Endothelial cell of umbilical vein (primary cell): ENCODE results near the gene SLAMF1. TPM values are rescaled to one million over a fixed set of nuclear protein-coding genes. Genes with fewer than 3 reads are reported as not detected.

ENCODE experiments used
- BruUV-seq: library from RNA; stranded (reverse); fragments of 400-500 nt; replicated peaks from 2 replicates; lab custom pipeline; 2021; lab: Mats Ljungman, UMichigan
- CTCF ChIA-PET: fragments of 300-600, 350-600 bp; sonication (Branson Sonifier 250); formaldehyde crosslinking; loops from one replicate; lab custom pipeline; 2021; ENCODE audit warnings: antibody characterized with exemption, inconsistent platforms; lab: Charles Lee
- POLR2A ChIA-PET: fragments of 300-600, 350-600 bp; sonication (Branson Sonifier 250); formaldehyde crosslinking; loops from one replicate; lab custom pipeline; 2021; ENCODE audit warnings: antibody characterized with exemption, inconsistent platforms; lab: Charles Lee
- DNase-seq: peaks from one replicate; pipeline ENCODE4 v3.0.0-alpha.2; 2011; ENCODE audit warnings: low read depth, low spot score
- FAIRE-seq: peaks from 2 replicates; lab custom pipeline; 2011; peaks lifted over from hg19 to GRCh38; lab: Jason Lieb, UNC
- H2AFZ ChIP-seq: 2 replicates; pipeline ENCODE4 v1.6.0; 2012; ENCODE audit warnings: low read depth, low read length, control low read depth, inconsistent platforms
- H3K27ac ChIP-seq: 2 replicates; pipeline ENCODE4 v1.5.1; 2011; ENCODE audit warnings: low read depth, mild to moderate bottlenecking, control low read depth, low read length, moderate library complexity; ENCODE audit not compliant: insufficient read depth
- H3K27me3 ChIP-seq, 2 experiments: 2 replicates each; pipeline versions ENCODE4 v1.6.0 to v1.6.1; 2011; ENCODE audit warnings: low read length in 2 of 2, mixed read lengths in 1 of 2; ENCODE audit not compliant: control insufficient read depth in 2 of 2, insufficient read depth in 2 of 2
- H3K36me3 ChIP-seq, 2 experiments: 2 replicates in 1 of 2; 3 replicates in 1 of 2; pipeline ENCODE4 v1.5.1; 2011; ENCODE audit warnings: low read length in 2 of 2, mild to moderate bottlenecking in 1 of 2, moderate library complexity in 1 of 2; ENCODE audit not compliant: control insufficient read depth in 2 of 2, insufficient read depth in 2 of 2; ENCODE audit errors: extremely low read depth in 1 of 2
- H3K4me1 ChIP-seq: 3 replicates; pipeline ENCODE4 v1.5.1; 2011; ENCODE audit warnings: mild to moderate bottlenecking, low read length; ENCODE audit not compliant: control insufficient read depth, insufficient read depth; ENCODE audit errors: extremely low read depth
- H3K4me2 ChIP-seq: 2 replicates; pipeline ENCODE4 v1.6.1; 2011; ENCODE audit warnings: low read length, control low read depth, mixed read lengths; ENCODE audit not compliant: insufficient read depth
- H3K4me3 ChIP-seq, 3 experiments: fragments of 200-600 bp in 1 of 3; sonication (generic), shearing (Covaris generic) in 1 of 3; replicated peaks in 1 of 3; 2 replicates each; pipeline ENCODE4 v1.5.1; 2011 to 2016; ENCODE audit warnings: control low read depth in 3 of 3, low read length in 3 of 3, mild to moderate bottlenecking in 2 of 3, inconsistent platforms in 1 of 3, low read depth in 1 of 3, moderate library complexity in 1 of 3; ENCODE audit not compliant: insufficient read depth in 1 of 3
- H3K79me2 ChIP-seq: 2 replicates; pipeline ENCODE4 v1.6.0; 2012; ENCODE audit warnings: low read length, inconsistent platforms; ENCODE audit not compliant: control insufficient read depth, insufficient read depth
- H3K9ac ChIP-seq: replicated peaks from 2 replicates; pipeline ENCODE3; 2011; ENCODE audit warnings: low read length, control low read depth; ENCODE audit not compliant: insufficient read depth; ENCODE audit errors: extremely low read depth
- H3K9me1 ChIP-seq: replicated peaks from 3 replicates; pipeline ENCODE4 v1.6.0; 2011; ENCODE audit warnings: mild to moderate bottlenecking, low read length; ENCODE audit not compliant: control insufficient read depth, insufficient read depth; ENCODE audit errors: extremely low read depth
- H3K9me3 ChIP-seq: replicated peaks from 2 replicates; pipeline ENCODE4 v1.5.1; 2012; ENCODE audit warnings: low read length, inconsistent platforms; ENCODE audit not compliant: control insufficient read depth, insufficient read depth
- H4K20me1 ChIP-seq: replicated peaks from 2 replicates; pipeline ENCODE3; 2011; ENCODE audit warnings: mild to moderate bottlenecking, low read length; ENCODE audit not compliant: control insufficient read depth, insufficient read depth; ENCODE audit errors: extremely low read depth
- CTCF ChIP-seq, 2 donors: IDR thresholded peaks; 1 replicate in 1 of 2; 2 replicates in 1 of 2; pipeline ENCODE4 v1.5.1; 2011; ENCODE audit warnings: low read length in 2 of 2, mild to moderate bottlenecking in 2 of 2, moderate library complexity in 2 of 2, control low read depth in 1 of 2, inconsistent platforms in 1 of 2, low read depth in 1 of 2; ENCODE audit not compliant: insufficient read depth in 1 of 2; ENCODE audit errors: extremely low read depth in 1 of 2
- EZH2 ChIP-seq: IDR thresholded peaks from 2 replicates; pipeline ENCODE4 v1.6.1; 2012; ENCODE audit warnings: borderline replicate concordance, low read depth, mild to moderate bottlenecking, moderate library complexity, low read length, inconsistent platforms; ENCODE audit not compliant: severe bottlenecking
- FOS ChIP-seq: IDR thresholded peaks from 2 replicates; pipeline ENCODE4 v1.6.1; 2011; ENCODE audit warnings: mild to moderate bottlenecking, low read length, moderate library complexity, borderline replicate concordance; ENCODE audit not compliant: insufficient read depth
- GATA2 ChIP-seq: IDR thresholded peaks from 2 replicates; pipeline ENCODE4 v1.7.0; 2011; ENCODE audit warnings: low read depth, mild to moderate bottlenecking, moderate library complexity, mixed read lengths, low read length; ENCODE audit not compliant: insufficient read length, insufficient read depth
- JUN ChIP-seq: IDR thresholded peaks from 2 replicates; pipeline ENCODE4 v1.6.1; 2011; ENCODE audit warnings: borderline replicate concordance, low read depth; ENCODE audit not compliant: insufficient read length, insufficient read depth
- MAX ChIP-seq: IDR thresholded peaks from 2 replicates; pipeline ENCODE4 v1.6.1; 2011; ENCODE audit not compliant: insufficient read depth, insufficient read length
- MYC ChIP-seq: IDR thresholded peaks from one replicate; pipeline ENCODE4 v1.6.1; 2011; ENCODE audit warnings: mild to moderate bottlenecking, low read depth, low read length
- POLR2A ChIP-seq: IDR thresholded peaks from 2 replicates; pipeline ENCODE4 v1.6.1; 2012; ENCODE audit warnings: low read depth, mild to moderate bottlenecking, control low read depth, low read length
- POLR2AphosphoS5 ChIP-seq: IDR thresholded peaks from 2 replicates; pipeline ENCODE4 v1.6.1; 2012; ENCODE audit warnings: low read depth, mild to moderate bottlenecking, control low read depth, low read length, moderate library complexity; ENCODE audit not compliant: insufficient read depth
- dilution Hi-C: fragments of 300-500 bp; cut with MboI; formaldehyde crosslinking; loops from one replicate; pipeline ENCODE4 v1.15.0; 2019; ENCODE audit warnings: low sequenced_read_pairs; ENCODE audit not compliant: extremely low pct_ligation_motif_present
- intact Hi-C: fragments of 100-400 bp; cut with micrococcal nuclease; formaldehyde crosslinking; loops from one replicate; pipeline ENCODE4 v1.10.0; 2022
- polyA plus RNA-seq, 4 experiments: library from polyadenylated mRNA; depleted of rRNA in 3 of 4; stranded (reverse) in 3 of 4; unstranded in 1 of 4; fragments of >200 nt; gene quantifications; 2 replicates each; pipeline versions ENCODE4 v1.2.1 to v1.2.3, GENCODE V29; 2011 to 2012; ENCODE audit warnings: missing spikeins in 1 of 4
- total RNA-seq: library from RNA; stranded (reverse); gene quantifications from 2 replicates; pipeline ENCODE4 v1.2.3, GENCODE V29; 2021

The SLAMF1 gene
- total and polyA plus RNA-seq, 2 donors (not counting 3 experiments of a cell fraction or from before 2014, with no cell fraction given), result not detected

GRCh38 chr1:160662910-160663309 is 16.1 kb upstream of the SLAMF1 start:
- Histone ChIP-seq H3K79me2 (no peaks in the 10 kb centered on the region), H3K27me3 (peaks cover 0 to 5% of the 10 kb centered on the region in 2 experiments), H3K9me3 (no peaks in the 10 kb centered on the region), H2AFZ (no peak overlapping the region), H3K4me2 (no peak overlapping the region), H3K27ac (no peak overlapping the region), H4K20me1 (no peaks in the 10 kb centered on the region), H3K4me1 (no peaks in the 10 kb centered on the region), H3K9ac (no peak overlapping the region), H3K4me3 (no peak overlapping the region), H3K36me3 (no peaks in the 10 kb centered on the region), H3K9me1 (no peaks in the 10 kb centered on the region)
- no peak for FAIRE-seq
- intact Hi-C loops, result no loop called here
- ChIA-PET POLR2A (interaction anchor here (0.6 kb wide), 1 partner anchor 1808 kb away, joined by 5 read pairs; no protein-coding TSS in a partner anchor), CTCF (interaction anchor here (1.8 kb wide), 1 partner anchor 13 kb away, joined by 7 read pairs; no protein-coding TSS in a partner anchor)
- no peak for DNase-seq
- dilution Hi-C loops, result no loop called here
- TF ChIP-seq POLR2A (no peak), FOS (no peak)
- no TSS peak for BruUV-seq

GRCh38 chr1:160659566-160659965 is 12.7 kb upstream of the SLAMF1 start:
- Histone ChIP-seq H3K27ac (no peak overlapping the region), H3K4me3 (no peak overlapping the region), H2AFZ (no peak overlapping the region), H3K4me1 (no peaks in the 10 kb centered on the region), H3K4me2 (no peak overlapping the region), H3K79me2 (no peaks in the 10 kb centered on the region), H4K20me1 (no peaks in the 10 kb centered on the region), H3K9ac (no peak overlapping the region), H3K9me3 (no peaks in the 10 kb centered on the region), H3K9me1 (no peaks in the 10 kb centered on the region), H3K27me3 (peaks cover 0 to 5% of the 10 kb centered on the region in 2 experiments), H3K36me3 (no peaks in the 10 kb centered on the region)
- TF ChIP-seq MAX (no peak), POLR2A (no peak), POLR2AphosphoS5 (no peak), JUN (no peak), GATA2 (no peak), CTCF (IDR thresholded peaks at IDR 0.05; ENCODE audit: extremely low read depth in 1 of 2, insufficient read depth in 1 of 2, low read depth in 1 of 2, low read length in 2 of 2) (no peak), EZH2 (no peak), MYC (no peak), FOS (no peak)
- POLR2A ChIA-PET, result no interaction called here
- FAIRE-seq (no peak), DNase-seq (no peak)
- dilution Hi-C loops (no loop called here), intact Hi-C loops (no loop called here)
- BruUV-seq, result no TSS peak
- CTCF ChIA-PET, result no interaction called here
